ENCODE results near the gene FYTTD1.

DNA sequence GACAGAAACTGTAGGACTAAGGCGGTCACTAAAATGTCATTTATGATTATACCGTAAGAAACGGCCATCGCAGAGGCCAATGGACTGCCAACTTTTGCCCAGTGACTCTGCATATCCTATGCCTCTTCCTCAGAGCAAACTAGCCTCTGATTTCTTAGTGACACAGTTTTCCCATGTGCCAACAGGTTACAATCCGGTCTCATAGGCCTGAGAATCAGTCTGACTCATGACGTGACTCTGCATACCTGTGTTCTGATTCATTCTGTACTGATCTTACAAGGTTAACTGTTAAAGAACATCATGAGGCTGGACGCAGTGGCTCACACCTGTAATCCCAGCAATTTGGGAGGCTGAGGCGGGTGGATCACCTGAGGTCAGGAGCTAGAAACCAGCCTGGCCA lies 30.8 kb upstream of the FYTTD1 start:
- TF ChIP-seq, protein P1, sequence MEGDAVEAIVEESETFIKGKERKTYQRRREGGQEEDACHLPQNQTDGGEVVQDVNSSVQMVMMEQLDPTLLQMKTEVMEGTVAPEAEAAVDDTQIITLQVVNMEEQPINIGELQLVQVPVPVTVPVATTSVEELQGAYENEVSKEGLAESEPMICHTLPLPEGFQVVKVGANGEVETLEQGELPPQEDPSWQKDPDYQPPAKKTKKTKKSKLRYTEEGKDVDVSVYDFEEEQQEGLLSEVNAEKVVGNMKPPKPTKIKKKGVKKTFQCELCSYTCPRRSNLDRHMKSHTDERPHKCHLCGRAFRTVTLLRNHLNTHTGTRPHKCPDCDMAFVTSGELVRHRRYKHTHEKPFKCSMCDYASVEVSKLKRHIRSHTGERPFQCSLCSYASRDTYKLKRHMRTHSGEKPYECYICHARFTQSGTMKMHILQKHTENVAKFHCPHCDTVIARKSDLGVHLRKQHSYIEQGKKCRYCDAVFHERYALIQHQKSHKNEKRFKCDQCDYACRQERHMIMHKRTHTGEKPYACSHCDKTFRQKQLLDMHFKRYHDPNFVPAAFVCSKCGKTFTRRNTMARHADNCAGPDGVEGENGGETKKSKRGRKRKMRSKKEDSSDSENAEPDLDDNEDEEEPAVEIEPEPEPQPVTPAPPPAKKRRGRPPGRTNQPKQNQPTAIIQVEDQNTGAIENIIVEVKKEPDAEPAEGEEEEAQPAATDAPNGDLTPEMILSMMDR (IDR thresholded peaks at IDR 0.05; ENCODE audit: insufficient read depth, low read depth, low read length): no peak
- no peak for TF ChIP-seq EZH2 (IDR thresholded peaks at IDR 0.05; ENCODE audit: insufficient read depth, low read length)
